GM23338 (cell line): ENCODE data around the gene AMPH. TPM values are rescaled to one million over a fixed set of nuclear protein-coding genes. Genes with fewer than 3 reads are reported as not detected.

Experiments
- ATAC-seq: fragments of 200-7000 bp; cut with Tn5 transposase; 3 replicates; pipeline ENCODE4 v1.9.1; 2020
- DNase-seq: peaks from one replicate; pipeline ENCODE4 v3.0.0-alpha.2; 2015; ENCODE audit warnings: low spot score
- H2AFZ ChIP-seq: fragments of 200-600 bp; sonication (generic); 2 replicates; pipeline ENCODE4 v1.8.0; 2016; ENCODE audit warnings: antibody characterized with exemption, mild to moderate bottlenecking, moderate library complexity
- H3F3A ChIP-seq: fragments of 200-600 bp; sonication (generic); replicated peaks from 2 replicates; pipeline ENCODE4 v1.8.0; 2017; ENCODE audit warnings: antibody characterized with exemption, mixed run types, low read depth
- H3K27ac ChIP-seq: fragments of 200-600 bp; sonication (generic); 2 replicates; pipeline ENCODE4 v1.6.1; 2016; ENCODE audit warnings: low read depth
- H3K27me3 ChIP-seq: fragments of 200-600 bp; sonication (generic); 2 replicates; pipeline ENCODE4 v1.8.0; 2016; ENCODE audit warnings: mild to moderate bottlenecking, mixed run types, moderate library complexity; ENCODE audit not compliant: insufficient read depth
- H3K36me3 ChIP-seq: fragments of 200-600 bp; sonication (generic); 2 replicates; pipeline ENCODE4 v1.8.0; 2016; ENCODE audit warnings: mild to moderate bottlenecking; ENCODE audit not compliant: insufficient read depth
- H3K4me1 ChIP-seq: fragments of 200-600 bp; sonication (generic); 2 replicates; pipeline ENCODE4 v1.8.0; 2016; ENCODE audit warnings: mild to moderate bottlenecking, moderate library complexity; ENCODE audit not compliant: insufficient read depth
- H3K4me2 ChIP-seq: fragments of 200-600 bp; sonication (generic); 2 replicates; pipeline ENCODE4 v1.7.1; 2017; ENCODE audit warnings: mixed run types
- H3K4me3 ChIP-seq: fragments of 200-600 bp; sonication (generic); 2 replicates; pipeline ENCODE4 v1.6.1; 2016; ENCODE audit warnings: mixed run types
- H3K79me2 ChIP-seq: fragments of 200-600 bp; sonication (generic); replicated peaks from 2 replicates; pipeline ENCODE4 v1.8.0; 2017; ENCODE audit warnings: mild to moderate bottlenecking; ENCODE audit not compliant: insufficient read depth
- H3K9me2 ChIP-seq: fragments of 200-600 bp; sonication (generic); 2 replicates; pipeline ENCODE4 v1.8.0; 2017; ENCODE audit not compliant: insufficient read depth
- H4K20me1 ChIP-seq: fragments of 200-600 bp; sonication (generic); replicated peaks from 2 replicates; pipeline ENCODE4 v1.8.0; 2017; ENCODE audit warnings: mild to moderate bottlenecking; ENCODE audit not compliant: insufficient read depth
- H3K27ac Mint-ChIP-seq: 2 replicates; pipeline ENCODE4 v1.8.0; 2020; ENCODE audit warnings: inconsistent platforms, mild to moderate bottlenecking, moderate library complexity, mixed read lengths
- H3K27me3 Mint-ChIP-seq: 3 replicates; pipeline ENCODE4 v1.8.0; 2022; ENCODE audit warnings: low read depth, mild to moderate bottlenecking, moderate library complexity, mixed read lengths, inconsistent platforms; ENCODE audit not compliant: insufficient read depth, poor library complexity
- H3K36me3 Mint-ChIP-seq: 3 replicates; pipeline ENCODE4 v1.8.0; 2021; ENCODE audit warnings: low read depth, mild to moderate bottlenecking, inconsistent platforms, moderate library complexity, mixed read lengths
- H3K4me1 Mint-ChIP-seq: 3 replicates; pipeline ENCODE4 v1.8.0; 2020; ENCODE audit warnings: mild to moderate bottlenecking, inconsistent platforms, mixed read lengths
- H3K4me3 Mint-ChIP-seq: 3 replicates; pipeline ENCODE4 v1.8.0; 2021; ENCODE audit warnings: moderate library complexity, mild to moderate bottlenecking, inconsistent platforms, mixed read lengths
- H3K9me3 Mint-ChIP-seq: 3 replicates; pipeline ENCODE4 v1.8.0; 2020; ENCODE audit warnings: moderate library complexity, mild to moderate bottlenecking, inconsistent platforms, mixed read lengths
- CREB1 ChIP-seq: fragments of 250-450 bp; sonication (Bioruptor Pico); IDR thresholded peaks from 2 replicates; pipeline ENCODE4 v1.5.0; 2020; ENCODE audit warnings: low read depth, mild to moderate bottlenecking, moderate library complexity
- CTCF ChIP-seq, 2 experiments: fragments of 200-600 bp in 1 of 2; sonication (generic) in 1 of 2; conservative IDR thresholded peaks; 2 replicates each; pipeline versions ENCODE4 v1.5.1 to v1.6.1; 2016 to 2017; ENCODE audit warnings: antibody characterized with exemption in 2 of 2, low read depth in 2 of 2, mild to moderate bottlenecking in 2 of 2, moderate library complexity in 1 of 2
- ETS1 ChIP-seq: IDR thresholded peaks from 2 replicates; pipeline ENCODE4 v1.6.1; 2016; ENCODE audit warnings: antibody characterized with exemption
- EZH2 ChIP-seq: fragments of 200-600 bp; sonication (generic); IDR thresholded peaks from one replicate; pipeline ENCODE4 v1.8.0; 2017; ENCODE audit warnings: antibody characterized with exemption, mild to moderate bottlenecking, low read depth; ENCODE audit not compliant: unreplicated experiment
- EZH2phosphoT487 ChIP-seq: fragments of 200-600 bp; sonication (generic); IDR thresholded peaks from one replicate; pipeline ENCODE4 v1.8.1; 2018; ENCODE audit warnings: antibody characterized with exemption; ENCODE audit not compliant: unreplicated experiment
- JUNB ChIP-seq: IDR thresholded peaks from one replicate; pipeline ENCODE4 v1.6.1; 2016; ENCODE audit warnings: antibody characterized with exemption; ENCODE audit not compliant: unreplicated experiment
- NANOG ChIP-seq: IDR thresholded peaks from 2 replicates; pipeline ENCODE4 v1.6.1; 2016; ENCODE audit warnings: antibody characterized with exemption, borderline replicate concordance
- POLR2AphosphoS5 ChIP-seq: IDR thresholded peaks from 2 replicates; pipeline ENCODE4 v1.6.1; 2016; ENCODE audit warnings: antibody characterized with exemption, low read depth
- REST ChIP-seq: IDR thresholded peaks from one replicate; pipeline ENCODE4 v1.6.1; 2018; ENCODE audit warnings: antibody characterized with exemption; ENCODE audit not compliant: unreplicated experiment
- STAT1 ChIP-seq: IDR thresholded peaks from one replicate; pipeline ENCODE4 v1.6.1; 2016; ENCODE audit warnings: antibody characterized with exemption; ENCODE audit not compliant: unreplicated experiment
- ZNF114 ChIP-seq: fragments of 250-450 bp; sonication (Bioruptor Pico); IDR thresholded peaks from 2 replicates; pipeline ENCODE4 v1.5.0; 2020; ENCODE audit warnings: mild to moderate bottlenecking, moderate library complexity
- ZNF331 ChIP-seq: fragments of 250-450 bp; sonication (Bioruptor Pico); IDR thresholded peaks from 2 replicates; pipeline ENCODE4 v1.5.0; 2020; ENCODE audit warnings: low read depth, mild to moderate bottlenecking, moderate library complexity
- ZNF462 ChIP-seq: fragments of 250-450 bp; sonication (Bioruptor Pico); IDR thresholded peaks from 2 replicates; pipeline ENCODE4 v1.5.0; 2020; ENCODE audit warnings: mild to moderate bottlenecking, moderate library complexity
- polyA plus RNA-seq: library from polyadenylated mRNA; unstranded; fragments of >200 nt; fragmentation: Nextera tagmentation; extraction: Ambion mirVana; gene quantifications from 2 replicates; pipeline ENCODE4 v1.2.1, GENCODE V29; 2016
- total RNA-seq: library from RNA; depleted of rRNA; stranded (reverse); fragments of >200 nt; shearing (Covaris generic); gene quantifications from 2 replicates; pipeline ENCODE4 v1.2.3, GENCODE V29; 2014

The AMPH gene
- total and polyA plus RNA-seq, 2 experiments from 2014 or later, result 4.8 to 10.2 TPM

GRCh38 chr7:38625866-38626265 lies 5.3 kb downstream of the AMPH start:
- no peak overlapping the region for H3K4me3 Mint-ChIP-seq
- peaks cover 13% of the 10 kb centered on the region; the same call in 2 of the 3 replicates for H3K9me3 Mint-ChIP-seq
- Histone ChIP-seq H4K20me1 (no peaks in the 10 kb centered on the region; the same call in none of the 2 replicates), H3K9me2 (no peaks in the 10 kb centered on the region), H3K79me2 (no peaks in the 10 kb centered on the region), H3K27ac (no peak overlapping the region), H3K4me1 (peaks cover 11% of the 10 kb centered on the region), H3K4me3 (no peak overlapping the region), H3F3A (no peaks in the 10 kb centered on the region; the same call in 1 of the 2 replicates), H3K4me2 (no peak overlapping the region), H3K36me3 (no peaks in the 10 kb centered on the region), H3K27me3 (peaks cover 22% of the 10 kb centered on the region), H2AFZ (no peak overlapping the region)
- peaks cover 12% of the 10 kb centered on the region for H3K27me3 Mint-ChIP-seq
- peaks cover 21% of the 10 kb centered on the region for H3K4me1 Mint-ChIP-seq
- H3K27ac Mint-ChIP-seq, result no peak overlapping the region
- H3K36me3 Mint-ChIP-seq, result no peaks in the 10 kb centered on the region; the same call in 2 of the 3 replicates
- TF ChIP-seq NANOG (no peak), ETS1 (no peak), CTCF (conservative IDR thresholded peaks at IDR 0.05; ENCODE audit: low read depth in 2 of 2) (no peak), ZNF114 (CRISPR knock-in tag) (no peak), ZNF462 (CRISPR knock-in tag) (no peak), STAT1 (no peak), CREB1 (CRISPR knock-in tag) (no peak), REST (no peak), JUNB (no peak), EZH2phosphoT487 (no peak), EZH2 (no peak), ZNF331 (CRISPR knock-in tag) (no peak), POLR2AphosphoS5 (no peak)
- DNase-seq (no peak), ATAC-seq (no peak)
